ENCODE data around the gene VMA21.

GRCh38 chrX:151359341-151359740, 37.7 kb upstream of the VMA21 start:
- TF ChIP-seq CTCF (conservative IDR thresholded peaks at IDR 0.05; ENCODE audit: low read depth, low read length) (no peak), MAZ (IDR thresholded peaks at IDR 0.05; ENCODE audit: borderline replicate concordance, low read depth, low read length) (no peak), MAFK (IDR thresholded peaks at IDR 0.05; ENCODE audit: low read depth, low read length) (no peak), BHLHE40 (IDR thresholded peaks at IDR 0.05; ENCODE audit: low read depth, low read length) (no peak)

Measured in IMR-90 (cell line).